PC-9 (cell line): Measurements from ENCODE around the gene DNAH6.

Experiments used
- CTCF ChIP-seq: fragments of 200-600 bp; sonication (generic); conservative IDR thresholded peaks from 2 replicates; pipeline ENCODE4 v1.6.1; 2017; ENCODE audit warnings: mixed run types, antibody characterized with exemption, mild to moderate bottlenecking, moderate library complexity
- EZH2 ChIP-seq: fragments of 200-600 bp; sonication (generic); IDR thresholded peaks from 2 replicates; pipeline ENCODE4 v1.8.0; 2017; ENCODE audit warnings: antibody characterized with exemption, low read depth

DNA sequence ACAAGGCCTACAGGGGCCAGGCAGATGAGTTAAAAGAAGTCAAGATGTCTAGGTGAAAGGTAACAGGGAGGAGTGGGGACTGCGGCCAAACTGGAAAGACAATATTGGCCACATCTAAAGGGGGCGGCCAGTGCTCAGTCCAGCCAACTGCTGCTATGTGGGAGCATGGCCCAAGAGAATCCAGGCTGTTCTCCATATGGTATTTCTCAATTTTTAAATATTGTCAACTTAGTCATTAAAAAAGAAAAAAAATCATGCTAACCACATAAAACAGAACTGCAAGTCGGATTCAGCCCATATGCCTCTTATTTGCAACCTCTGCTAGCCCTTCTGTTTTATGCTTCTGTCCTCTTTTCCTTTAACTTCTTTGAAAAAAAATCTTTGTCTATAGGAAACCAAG, 349.8 kb downstream of the DNAH6 start:
- TF ChIP-seq CTCF (no peak), EZH2 (no peak)
